ENCODE measurements around the gene MZT2B.
"Not testable (repeated sequence)": the region's sequence is repeated elsewhere in the genome, so short reads cannot be mapped to it uniquely, and the experiment has no call there.

MZT2B gene

DNA sequence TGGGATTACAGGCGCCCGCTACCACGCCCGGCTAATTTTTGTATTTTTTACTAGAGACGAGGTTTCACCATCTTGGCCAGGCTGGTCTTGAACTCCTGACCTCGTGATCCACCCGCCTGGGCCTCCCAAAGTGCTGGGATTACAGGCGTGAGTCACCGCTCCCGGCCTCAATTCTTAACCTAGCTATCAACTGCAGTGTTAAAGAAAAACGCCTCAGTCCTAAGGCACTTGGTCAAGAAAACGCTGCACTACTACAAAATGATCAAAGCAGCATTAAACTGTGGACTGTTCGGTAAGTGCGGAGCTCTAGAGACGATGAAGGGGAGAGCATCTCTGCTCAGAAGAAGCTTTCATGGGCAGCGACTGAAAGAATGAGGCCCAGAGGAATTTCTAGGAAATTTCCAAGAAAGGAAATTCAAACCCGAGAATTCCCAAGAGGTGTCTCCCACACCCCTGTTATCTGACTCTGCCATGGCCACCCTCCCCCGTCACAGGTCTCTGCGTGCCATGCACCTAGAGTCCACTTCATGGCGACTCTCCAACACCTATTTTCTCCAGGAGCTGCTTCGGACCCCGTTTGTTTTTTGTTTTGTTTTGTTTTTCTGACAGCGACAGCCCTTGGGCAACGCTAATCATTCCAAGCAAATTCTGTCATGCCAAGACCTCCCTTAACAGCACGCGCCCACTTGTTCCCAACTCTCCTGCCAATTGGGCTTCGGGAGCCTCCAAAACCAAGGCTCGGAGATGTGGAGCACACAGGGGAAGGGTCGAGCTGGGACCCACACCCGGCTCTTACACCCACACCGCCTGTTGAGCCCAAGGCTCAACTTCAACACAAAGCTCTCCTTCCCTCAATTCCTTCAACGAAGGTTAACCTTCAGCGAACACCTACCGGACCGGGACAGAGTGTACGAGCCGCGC, 1.4 kb upstream of the MZT2B start:
- DNase-seq (ENCODE audit: low read depth, low spot score), result not testable (repeated sequence)

DNA sequence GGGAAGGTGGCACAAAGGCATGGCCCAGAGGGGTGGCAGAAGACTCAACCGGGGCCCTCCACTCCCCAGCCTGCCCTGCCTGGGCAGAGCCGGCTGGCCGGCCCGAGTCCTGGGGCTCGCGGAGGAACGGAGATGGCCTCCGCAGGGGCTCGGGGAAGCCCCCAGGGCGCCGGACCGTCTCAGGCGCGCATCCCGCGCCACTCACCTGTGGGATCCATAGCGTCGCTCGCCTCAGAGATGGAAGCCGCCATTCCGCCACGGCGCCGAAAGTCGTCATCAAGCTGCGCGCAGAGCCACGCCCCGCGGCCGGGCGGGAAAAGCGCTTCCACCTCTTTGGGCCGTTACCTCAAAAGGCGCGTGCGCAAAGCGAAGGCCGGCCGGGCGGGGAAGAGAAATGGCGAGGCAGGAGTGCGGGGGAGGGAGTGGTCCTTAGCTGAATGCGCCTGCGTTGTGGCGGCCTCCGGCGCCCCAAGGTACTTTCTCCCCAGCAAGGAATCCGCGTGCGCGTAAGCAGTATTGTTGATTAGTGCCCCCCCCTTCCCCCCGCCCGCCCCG, 660 bp upstream of the MZT2B start, which contains the start of gene SMPD4:
Gene SMPD4 (minus strand): TSS at position 278 of the 555 bp plus-strand sequence. CDS start 5,010 bp downstream, outside the sequence.
- peak; percentile 95 for DNase-seq (ENCODE audit: low read depth, low spot score)

DNA sequence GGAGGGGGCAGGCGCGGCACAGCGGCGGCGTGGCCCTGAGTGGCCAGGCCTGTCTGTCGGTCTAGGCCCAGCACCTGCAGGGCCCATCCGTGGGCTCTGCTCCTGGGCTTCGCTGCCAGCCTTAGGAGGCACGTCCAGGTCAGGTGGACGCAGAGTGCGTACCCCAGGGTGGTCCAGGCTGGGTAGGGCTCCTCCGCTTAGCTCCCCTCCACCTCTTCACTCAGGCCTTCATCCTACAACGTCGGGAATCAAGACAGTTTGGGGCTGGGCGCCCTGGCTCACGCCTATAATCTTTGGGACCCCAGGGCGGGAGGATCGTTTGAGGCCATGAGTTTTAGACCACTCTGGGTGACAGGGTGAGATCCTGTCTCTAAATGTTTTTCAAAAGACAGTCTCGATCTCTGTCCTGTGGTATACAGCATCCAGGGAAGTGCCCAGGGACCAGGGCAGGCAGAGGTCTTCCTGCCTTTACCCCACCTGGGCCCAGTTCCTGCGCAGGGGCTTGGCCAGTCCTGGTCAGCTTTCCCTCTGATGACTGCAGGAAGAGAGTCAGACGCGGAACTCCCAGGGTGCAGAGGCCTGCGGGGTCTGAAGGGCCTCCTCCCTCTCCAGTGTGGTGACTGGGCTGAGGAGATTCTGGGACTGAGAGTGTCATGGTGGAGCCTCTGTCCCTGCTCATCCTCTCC, 907 bp downstream of the MZT2B start:
- DNase-seq (ENCODE audit: low read depth, low spot score), result not testable (repeated sequence)

DNA sequence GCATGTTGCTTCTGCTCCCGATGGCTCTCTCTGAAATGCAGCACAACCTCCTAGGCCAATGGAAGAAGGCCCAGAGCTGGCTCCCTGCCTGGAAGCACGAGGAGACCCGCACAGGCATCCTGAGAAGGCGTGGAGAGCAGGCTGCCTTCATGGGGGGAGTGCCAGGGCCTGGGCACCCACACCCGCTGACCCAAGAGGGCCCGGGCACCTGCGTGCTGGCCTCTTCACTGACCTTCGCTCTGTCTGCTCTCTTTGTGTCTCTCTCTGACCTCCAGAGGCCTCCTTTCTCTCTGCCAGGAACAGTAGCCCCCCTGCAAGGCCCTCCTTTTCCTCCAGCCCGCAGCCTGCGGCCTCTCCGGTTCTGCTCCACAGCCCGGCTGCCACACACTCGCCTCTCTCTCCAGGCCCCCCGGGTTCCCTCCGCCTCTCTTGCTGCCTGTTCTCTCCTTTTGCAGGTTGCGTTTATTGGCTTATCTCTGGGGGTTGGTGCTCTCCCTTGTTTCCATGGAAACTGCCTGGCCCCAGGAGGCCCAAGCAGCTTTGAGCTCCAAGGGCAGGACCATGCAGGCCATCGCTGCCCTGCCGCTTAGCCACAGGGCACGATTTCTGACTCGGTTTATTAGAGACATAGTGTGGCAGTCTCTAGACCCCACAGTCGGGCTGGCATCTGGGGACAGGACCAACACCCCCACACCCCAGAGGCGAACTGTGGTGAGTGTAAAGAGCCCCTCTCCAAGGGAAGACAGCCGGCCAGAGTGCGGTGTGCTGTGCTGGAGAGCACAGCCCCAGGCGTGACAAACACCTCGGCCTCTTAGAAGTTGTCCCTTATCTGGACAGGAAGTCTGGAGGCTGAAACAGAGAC, 1.7 kb downstream of the MZT2B start:
- no peak for DNase-seq (ENCODE audit: low read depth, low spot score)

DNA sequence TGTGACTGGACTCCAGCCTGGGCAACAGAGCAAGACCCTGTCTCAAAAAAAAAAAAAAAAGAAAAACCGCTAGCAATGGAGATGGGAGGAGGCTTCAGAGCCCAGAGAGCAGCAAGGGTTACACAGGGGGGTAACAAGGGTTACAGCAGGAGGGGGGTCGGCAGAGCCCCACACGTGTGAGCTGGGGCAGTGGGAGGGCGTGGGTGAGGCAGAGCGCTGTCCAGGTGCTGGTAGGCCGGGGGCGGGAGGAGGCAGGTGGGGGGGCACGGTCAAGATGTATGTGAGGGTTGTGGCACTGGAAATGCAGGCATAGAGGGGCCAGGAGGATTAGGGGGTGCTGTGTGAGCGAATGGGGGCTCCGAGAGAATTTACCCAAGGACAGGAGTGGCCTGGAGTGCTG, 3.4 kb downstream of the MZT2B start:
- no peak for DNase-seq (ENCODE audit: low read depth, low spot score)

DNA sequence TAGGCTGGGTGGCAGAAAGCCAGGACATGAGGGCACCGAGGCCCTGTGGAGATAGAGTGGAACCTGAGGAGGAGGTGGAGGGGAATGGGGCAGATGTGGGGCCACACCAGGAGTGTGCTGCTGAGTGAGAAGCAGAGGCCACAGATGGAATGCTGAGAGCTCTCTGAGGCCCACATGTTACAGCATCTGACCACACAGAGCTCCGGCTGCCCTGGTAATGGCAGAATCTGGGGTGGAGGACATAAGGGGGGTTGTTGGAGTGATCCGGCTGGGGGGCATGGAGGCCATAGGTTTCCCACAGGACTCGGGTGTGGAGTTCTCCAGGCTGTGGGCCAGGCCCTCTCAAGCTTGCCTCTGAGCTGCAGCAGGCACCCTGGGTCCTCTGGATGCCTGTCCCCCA, 3.8 kb downstream of the MZT2B start:
- DNase-seq (ENCODE audit: low read depth, low spot score), result no peak

DNA sequence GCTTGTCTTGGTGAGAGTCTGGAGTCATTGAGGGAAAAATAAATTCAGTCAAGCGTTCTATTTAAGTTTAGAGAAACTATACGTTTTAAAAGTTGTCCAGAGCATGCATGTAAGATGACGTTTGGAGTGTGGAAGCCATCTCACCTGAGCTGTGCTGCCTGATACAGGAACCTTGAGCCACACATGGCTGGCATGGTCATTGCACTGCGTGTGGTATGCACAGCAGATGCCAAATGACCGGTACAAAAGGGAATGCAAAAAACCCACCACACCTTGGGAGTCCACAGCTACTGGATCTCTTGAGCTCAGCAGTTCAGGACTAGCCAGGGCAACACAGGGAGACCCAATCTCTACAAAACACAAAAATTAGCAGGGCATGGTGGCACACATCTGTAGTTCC, 4.3 kb downstream of the MZT2B start:
- DNase-seq (ENCODE audit: low read depth, low spot score), result no peak

DNA sequence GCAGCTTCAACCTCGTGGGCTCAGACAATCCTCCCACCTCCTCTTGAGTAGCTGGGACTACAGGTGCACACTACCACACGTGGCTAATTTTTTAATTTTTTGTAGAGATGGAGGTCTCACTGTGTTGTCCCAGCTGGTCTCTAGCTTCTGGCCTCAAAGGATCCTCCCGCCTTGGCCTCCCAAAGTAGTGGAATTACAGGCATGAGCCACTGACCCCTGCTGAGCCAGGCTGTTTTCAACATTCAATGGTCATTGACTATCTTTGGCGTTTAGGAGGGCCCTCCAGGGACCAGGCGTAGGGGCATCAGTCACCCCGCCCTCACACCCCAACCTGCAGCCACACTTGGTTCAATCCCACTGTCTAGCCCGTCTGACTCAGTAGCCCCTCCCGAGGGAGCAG, 5.2 kb downstream of the MZT2B start:
- DNase-seq (ENCODE audit: low read depth, low spot score), result no peak

DNA sequence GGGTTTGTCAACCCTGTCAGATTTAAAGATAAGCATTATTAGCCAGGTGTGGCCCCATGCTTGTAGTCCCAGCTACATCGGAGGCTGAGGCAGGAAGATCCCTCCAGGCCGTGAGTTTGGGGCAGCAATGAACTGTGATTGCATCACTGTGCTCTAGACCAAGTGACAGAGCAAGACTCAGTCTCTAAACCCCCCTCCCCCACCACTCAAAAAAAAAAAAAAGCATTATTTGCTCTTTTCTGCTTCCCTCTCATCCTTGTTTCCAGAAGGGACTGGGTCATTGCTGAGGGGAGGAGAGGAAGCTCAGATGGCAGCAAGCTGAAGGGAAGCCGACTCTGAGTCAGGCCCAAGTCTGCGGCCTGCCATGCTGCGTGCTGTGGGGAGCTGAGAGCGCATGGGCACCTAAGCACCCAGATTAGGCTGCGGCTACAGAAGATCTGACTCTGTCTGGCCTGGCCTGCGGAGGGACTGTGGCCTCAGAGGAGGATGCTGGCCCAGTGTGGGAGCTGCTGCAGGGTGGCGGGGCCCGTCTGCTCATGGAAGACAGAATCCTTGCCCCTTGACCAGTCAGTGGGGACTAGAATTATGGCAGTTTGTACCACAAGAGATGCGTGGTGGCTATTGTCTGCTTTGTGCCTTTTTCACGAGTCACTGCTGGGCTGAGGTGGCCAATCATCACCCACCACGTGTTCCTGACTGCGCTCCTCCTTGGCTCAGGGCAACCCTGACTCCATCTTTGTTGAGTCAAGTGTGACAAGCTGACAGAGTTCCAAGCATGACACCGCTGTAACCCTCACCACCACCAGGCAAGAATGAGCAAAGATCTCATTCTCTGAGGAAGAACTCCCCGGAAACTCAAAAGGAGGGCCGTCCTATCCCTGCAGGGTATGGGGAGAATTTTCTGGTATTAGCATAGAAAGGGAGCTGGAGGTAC, 6.1 kb downstream of the MZT2B start:
- DNase-seq (ENCODE audit: low read depth, low spot score), result not testable (repeated sequence)

DNA sequence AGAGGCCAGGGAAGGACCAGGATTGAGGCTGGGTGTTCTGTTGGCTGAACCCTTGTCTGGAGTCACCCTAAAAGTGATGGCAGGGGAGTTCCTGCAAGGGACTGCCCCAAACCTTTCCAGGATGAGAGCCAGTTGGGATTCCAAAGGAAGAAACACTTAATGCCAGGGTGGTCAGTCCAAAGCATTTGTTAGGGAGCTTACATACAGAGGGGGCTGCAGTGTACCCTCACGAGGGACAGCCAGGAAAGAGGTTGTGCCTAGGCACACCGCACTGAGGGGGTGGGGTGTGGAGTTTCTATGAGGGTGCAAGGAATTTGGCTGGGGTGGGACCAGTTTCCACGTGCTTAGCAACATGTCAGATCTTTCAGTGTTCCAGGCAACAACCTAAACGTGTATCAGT, 6.9 kb downstream of the MZT2B start:
- DNase-seq (ENCODE audit: low read depth, low spot score), result not testable (repeated sequence)

DNA sequence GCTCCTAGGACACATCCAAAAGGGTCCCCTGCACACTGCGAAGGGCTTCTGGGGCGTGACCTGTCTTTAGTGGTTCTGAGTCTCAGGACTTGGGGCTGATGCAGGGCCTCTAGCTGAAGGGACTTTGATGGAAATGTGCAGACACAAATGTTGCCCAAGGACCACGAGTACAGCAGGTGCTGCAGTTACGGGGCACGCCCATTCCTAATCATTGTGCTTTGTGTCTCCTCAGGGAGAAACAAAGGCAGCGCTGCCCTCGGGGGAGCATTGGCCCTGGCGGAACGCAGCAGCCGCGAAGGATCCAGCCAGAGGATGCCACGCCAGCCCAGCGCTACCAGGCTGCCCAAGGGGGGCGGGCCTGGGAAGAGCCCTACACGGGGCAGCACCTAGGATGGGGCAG, 8.2 kb downstream of the MZT2B start:
- no peak for DNase-seq (ENCODE audit: low read depth, low spot score)

DNA sequence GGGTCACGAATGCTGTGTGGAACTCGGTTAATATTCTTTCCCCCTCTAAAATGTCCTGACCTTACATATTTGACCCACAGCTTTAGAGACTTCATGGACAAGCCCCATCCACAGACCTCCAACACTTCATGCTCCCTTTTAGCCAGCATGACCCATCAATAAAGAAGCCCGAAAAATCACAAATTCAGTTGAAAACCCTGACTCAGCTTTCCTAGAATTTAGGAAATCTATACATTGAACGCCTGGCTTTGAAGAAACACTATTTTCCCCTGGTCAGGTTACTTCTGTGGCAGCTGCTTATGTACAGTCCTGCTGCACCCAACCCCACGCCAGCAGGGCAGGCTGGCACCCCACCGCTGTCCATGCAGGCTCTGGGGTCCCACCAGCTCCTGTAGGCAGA, 9.3 kb downstream of the MZT2B start:
- not testable (repeated sequence) for DNase-seq (ENCODE audit: low read depth, low spot score)

DNA sequence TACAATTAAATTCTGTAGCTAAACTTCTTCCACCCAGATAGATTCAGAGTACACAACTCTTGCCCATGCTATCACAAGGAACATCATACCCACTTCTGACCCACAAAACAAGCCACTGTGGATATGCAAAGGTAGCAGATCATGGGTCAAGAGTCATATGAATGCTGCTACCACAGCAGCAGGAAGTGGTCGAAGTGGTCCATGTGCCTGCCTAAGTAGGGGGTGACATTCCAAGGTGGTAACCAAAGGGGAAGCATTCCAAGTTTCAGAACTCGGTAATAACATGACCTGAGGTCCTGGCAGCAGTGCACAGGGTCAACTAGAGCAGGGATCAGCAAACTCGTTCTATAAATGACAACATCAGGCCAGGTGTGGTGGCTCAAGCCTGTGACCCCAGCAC, 10.4 kb downstream of the MZT2B start:
- not testable (repeated sequence) for DNase-seq (ENCODE audit: low read depth, low spot score)

DNA sequence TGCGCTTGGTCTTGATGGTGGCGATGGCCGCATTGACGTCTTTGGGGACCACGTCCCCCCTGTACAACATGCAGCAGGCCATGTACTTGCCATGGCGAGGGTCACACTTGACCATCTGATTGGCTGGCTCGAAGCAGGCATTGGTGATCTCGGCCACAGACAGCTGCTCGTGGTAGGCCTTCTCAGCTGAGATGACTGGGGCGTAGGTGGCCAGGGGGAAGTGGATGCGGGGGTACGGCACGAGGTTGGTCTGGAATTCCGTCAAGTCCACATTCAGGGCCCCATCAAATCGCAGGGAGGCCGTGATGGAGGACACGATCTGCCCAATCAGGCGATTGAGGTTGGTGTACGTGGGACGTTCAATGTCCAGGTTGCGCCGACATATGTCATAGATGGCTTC, 11.8 kb downstream of the MZT2B start:
- DNase-seq (ENCODE audit: low read depth, low spot score), result not testable (repeated sequence)

DNA sequence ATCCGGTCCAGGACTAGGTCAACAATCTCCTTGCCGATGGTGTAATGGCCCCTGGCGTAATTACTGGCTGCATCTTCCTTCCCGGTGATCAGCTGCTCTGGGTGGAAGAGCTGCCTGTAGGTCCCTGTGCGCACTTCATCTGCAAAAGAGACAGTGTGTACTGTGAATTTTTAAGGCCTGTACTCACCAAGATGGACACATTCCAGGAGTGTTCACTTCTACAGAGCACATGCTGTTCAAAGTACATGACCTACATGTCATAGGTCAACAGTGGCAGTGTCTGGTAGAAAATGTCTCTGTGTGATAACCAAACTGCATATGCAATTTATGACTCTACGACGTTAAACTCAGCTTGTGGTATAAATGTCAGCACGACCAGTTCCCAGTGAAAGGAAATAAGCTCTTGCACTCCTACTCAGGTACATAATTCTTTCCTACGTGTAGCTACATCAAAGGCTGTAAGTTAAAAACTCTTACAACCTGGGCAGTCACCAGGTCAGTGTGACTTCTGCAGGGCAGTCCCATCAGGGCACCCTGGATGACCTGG, 13.1 kb downstream of the MZT2B start:
- DNase-seq (ENCODE audit: low read depth, low spot score), result not testable (repeated sequence)

DNA sequence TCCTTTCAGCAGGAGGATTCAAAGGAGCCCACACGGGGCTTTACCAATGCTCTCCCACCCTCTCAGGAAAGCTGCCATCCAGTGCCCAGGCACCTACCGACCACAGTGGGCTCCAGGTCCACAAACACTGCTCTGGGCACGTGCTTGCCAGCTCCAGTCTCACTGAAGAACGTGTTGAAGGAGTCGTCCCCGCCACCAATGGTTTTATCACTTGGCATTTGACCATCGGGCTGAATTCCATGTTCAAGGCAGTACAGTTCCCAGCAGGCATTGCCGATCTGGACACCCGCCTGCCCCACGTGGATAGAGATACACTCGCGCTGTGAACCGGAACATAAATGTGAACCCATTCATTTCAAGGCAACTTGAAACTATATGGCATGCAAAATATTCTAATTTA, 14.0 kb downstream of the MZT2B start:
- not testable (repeated sequence) for DNase-seq (ENCODE audit: low read depth, low spot score)

DNA sequence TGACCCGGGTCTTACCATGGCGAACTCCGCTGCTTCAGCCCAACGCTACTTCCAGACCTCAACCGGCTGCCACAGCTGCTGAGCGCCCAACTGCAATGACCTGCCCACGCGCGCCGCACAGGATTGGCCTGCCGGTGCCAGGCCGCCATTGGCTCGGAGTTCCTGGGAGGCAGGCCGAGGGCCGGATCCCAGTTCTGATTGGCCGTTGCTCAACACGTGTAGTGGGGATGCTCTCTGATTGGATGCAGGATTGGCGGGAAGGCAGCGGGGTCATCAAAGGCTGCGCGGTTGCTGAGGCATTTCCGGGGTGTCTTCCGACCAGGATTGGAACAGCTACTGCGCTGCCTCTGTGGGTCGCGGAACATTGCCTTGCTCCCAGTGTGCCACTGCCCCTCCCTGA, 16.3 kb downstream of the MZT2B start, which contains the start of gene TUBA3E:
Gene TUBA3E (minus strand): TSS at position 97 of the 400 bp plus-strand sequence. CDS start 79 bp downstream, at position 18.
- DNase-seq (ENCODE audit: low read depth, low spot score), result no peak

DNA sequence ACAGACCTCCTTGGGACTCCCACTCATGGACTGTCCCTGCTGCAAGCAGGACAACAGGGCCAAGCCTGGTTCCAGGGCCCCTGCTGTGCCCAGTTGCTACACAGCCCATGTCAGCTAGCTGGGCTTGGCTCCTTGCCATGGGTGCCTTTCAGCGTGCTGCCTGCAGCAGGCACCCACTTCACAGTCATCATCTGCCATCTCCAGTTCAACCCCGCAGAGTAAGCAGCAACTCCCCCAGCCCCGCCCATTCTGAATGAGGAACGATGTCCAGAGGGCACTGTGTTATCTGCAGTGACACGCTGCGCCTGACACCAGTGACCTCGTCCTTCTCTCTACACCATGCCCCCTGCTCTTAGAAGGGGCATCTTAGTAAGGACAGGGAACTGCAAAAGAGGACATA, 20.5 kb downstream of the MZT2B start:
- DNase-seq (ENCODE audit: low read depth, low spot score), result not testable (repeated sequence)

DNA sequence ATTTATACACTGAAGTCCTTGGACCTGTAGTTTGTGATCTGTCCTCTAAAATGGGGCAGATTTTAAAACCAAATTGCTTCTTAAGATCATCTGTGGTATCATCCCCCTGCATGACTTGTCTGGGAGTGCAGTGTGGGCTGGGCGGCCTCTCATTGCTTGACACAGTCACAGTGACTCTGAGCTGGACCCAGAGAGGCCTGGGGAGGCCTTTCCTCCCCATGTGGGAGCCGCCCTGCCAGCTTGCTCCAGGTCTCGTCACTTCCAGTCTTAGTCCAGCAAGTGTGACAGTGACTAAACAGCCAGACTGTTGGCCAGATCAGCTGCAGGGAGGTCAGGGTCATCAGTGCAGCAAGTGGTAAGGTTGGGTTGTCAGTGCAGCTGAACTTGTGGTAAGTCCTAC, 21.1 kb downstream of the MZT2B start:
- DNase-seq (ENCODE audit: low read depth, low spot score), result not testable (repeated sequence)

DNA sequence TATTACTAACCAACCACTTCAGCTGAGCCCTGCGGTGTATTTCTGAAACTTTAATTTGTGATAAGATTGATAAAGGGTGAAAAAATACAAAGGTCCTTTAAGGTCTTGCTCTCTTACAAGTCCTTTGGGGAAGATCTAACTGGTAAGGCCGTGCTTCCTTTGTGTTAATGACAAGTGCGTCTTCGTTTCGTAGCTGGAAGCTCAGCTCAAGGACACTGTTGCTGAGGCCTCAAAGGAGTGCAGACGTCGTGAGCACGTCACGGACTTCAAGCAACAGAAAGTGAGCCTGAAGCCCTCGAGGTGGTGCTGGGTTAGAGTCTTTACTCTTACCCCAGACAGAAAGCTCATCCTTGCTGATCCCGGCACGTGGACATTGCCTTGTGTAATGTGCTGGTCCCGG, 25.0 kb downstream of the MZT2B start:
- not testable (repeated sequence) for DNase-seq (ENCODE audit: low read depth, low spot score)
